Activated CD4-positive, alpha-beta T cell treated with anti-CD3 and anti-CD28 coated beads, Interleukin-10, Interleukin-2, amounts not matched to agents 100 ng/mL and 50 ng/mL, durations not matched to agents 16 hours and 8 hours (primary cell): ENCODE data around the gene NR4A2.
A peak's percentile ranks its signal among the peaks of the same experiment; 100 is the strongest.

Source experiments
- DNase-seq: peaks from one replicate; pipeline ENCODE4 v3.0.0-alpha.2; 2020

NR4A2 gene

GRCh38 chr2:156332534-156333273 is at the start of gene NR4A2:
Gene NR4A2 (minus strand): TSS chr2:156332721. CDS start chr2:156330186, 2,535 bp downstream.
- peak; percentile 91 for DNase-seq

- peak; percentile 20 for DNase-seq
These were observed 47.7 kb upstream of the NR4A2 start for GRCh38 chr2:156380117-156380645.

GRCh38 chr2:156379714-156380113 is 47.2 kb upstream of the NR4A2 start:
- DNase-seq: no peak

GRCh38 chr2:156379071-156379470 is 46.5 kb upstream of the NR4A2 start:
- no peak for DNase-seq

- DNase-seq: no peak
These were observed 34.2 kb upstream of the NR4A2 start for GRCh38 chr2:156366753-156367152.

GRCh38 chr2:156363141-156363540 is 30.6 kb upstream of the NR4A2 start:
- DNase-seq: no peak

GRCh38 chr2:156356014-156356754 is 23.7 kb upstream of the NR4A2 start:
- no peak for DNase-seq

GRCh38 chr2:156352911-156353310 is 20.4 kb upstream of the NR4A2 start:
- DNase-seq: no peak

- DNase-seq: no peak
These were observed 18.0 kb upstream of the NR4A2 start for GRCh38 chr2:156350374-156351142.

- DNase-seq: no peak
These were observed 17.1 kb upstream of the NR4A2 start for GRCh38 chr2:156349605-156350004.

GRCh38 chr2:156349161-156349560 is 16.6 kb upstream of the NR4A2 start:
- DNase-seq: no peak

- no peak for DNase-seq
These were observed 14.9 kb upstream of the NR4A2 start for GRCh38 chr2:156347431-156347830.

GRCh38 chr2:156346731-156347130 is 14.2 kb upstream of the NR4A2 start:
- no peak for DNase-seq

- no peak for DNase-seq
These were observed 13.1 kb upstream of the NR4A2 start for GRCh38 chr2:156345582-156345981.

- no peak for DNase-seq
These were observed 11.4 kb upstream of the NR4A2 start for GRCh38 chr2:156343940-156344301.

GRCh38 chr2:156343096-156343939 is 10.8 kb upstream of the NR4A2 start:
- peak; percentile 25 for DNase-seq

- DNase-seq: peak; percentile 91
These were observed 10.0 kb upstream of the NR4A2 start for GRCh38 chr2:156342254-156343095.

GRCh38 chr2:156341452-156342253 is 9.1 kb upstream of the NR4A2 start:
- DNase-seq: peak; percentile 95

GRCh38 chr2:156340804-156341451 is 8.4 kb upstream of the NR4A2 start:
- peak; percentile 57 for DNase-seq

- peak; percentile 70 for DNase-seq
These were observed 7.9 kb upstream of the NR4A2 start for GRCh38 chr2:156340377-156340776.
